Islet precursor cell (in vitro differentiated cells): ENCODE measurements around the gene FAM53B.

ENCODE experiments used
- DNase-seq: peaks from one replicate; pipeline ENCODE4 v3.0.0-alpha.2; 2018

The FAM53B gene

GRCh38 chr10:124676416-124677062, 67.6 kb downstream of the FAM53B start:
- no peak for DNase-seq

- DNase-seq: no peak
These were observed 68.4 kb downstream of the FAM53B start for GRCh38 chr10:124675824-124676223.

- no peak for DNase-seq
These were observed 68.9 kb downstream of the FAM53B start for GRCh38 chr10:124675261-124675660.

- DNase-seq: no peak
These were observed 69.4 kb downstream of the FAM53B start for GRCh38 chr10:124674768-124675222.

GRCh38 chr10:124672181-124672638, 72.0 kb downstream of the FAM53B start:
- no peak for DNase-seq

GRCh38 chr10:124671486-124672075, 72.6 kb downstream of the FAM53B start:
- DNase-seq: peak; percentile 82

- DNase-seq: no peak
These were observed 73.3 kb downstream of the FAM53B start for GRCh38 chr10:124670849-124671248.

GRCh38 chr10:124669824-124670654, 74.1 kb downstream of the FAM53B start:
- DNase-seq: peak; percentile 64

GRCh38 chr10:124669141-124669823, 74.9 kb downstream of the FAM53B start:
- no peak for DNase-seq

- no peak for DNase-seq
These were observed 75.6 kb downstream of the FAM53B start for GRCh38 chr10:124668517-124669051.

GRCh38 chr10:124667425-124668345, 76.5 kb downstream of the FAM53B start:
- DNase-seq: no peak

GRCh38 chr10:124666494-124666893, 77.7 kb downstream of the FAM53B start:
- no peak for DNase-seq

- no peak for DNase-seq
These were observed 78.2 kb downstream of the FAM53B start for GRCh38 chr10:124665980-124666379.

GRCh38 chr10:124665558-124665957, 78.6 kb downstream of the FAM53B start:
- no peak for DNase-seq

- no peak for DNase-seq
These were observed 79.1 kb downstream of the FAM53B start for GRCh38 chr10:124665091-124665490.

GRCh38 chr10:124663766-124664360, 80.3 kb downstream of the FAM53B start:
- no peak for DNase-seq

GRCh38 chr10:124663228-124663627, 81.0 kb downstream of the FAM53B start:
- DNase-seq: no peak

- no peak for DNase-seq
These were observed 82.5 kb downstream of the FAM53B start for GRCh38 chr10:124661660-124662180.

GRCh38 chr10:124660404-124661125, 83.6 kb downstream of the FAM53B start:
- DNase-seq: no peak

- no peak for DNase-seq
These were observed 84.8 kb downstream of the FAM53B start for GRCh38 chr10:124659380-124659779.
